C4-2B (cell line): ENCODE results near the gene FGF22.

Experiments
- CTCF ChIP-seq: fragments of 450-650 bp; conservative IDR thresholded peaks from 2 replicates; pipeline ENCODE4 v1.5.1; 2017; ENCODE audit warnings: mild to moderate bottlenecking
- ZFX ChIP-seq: fragments of 450-650 bp; IDR thresholded peaks from 2 replicates; pipeline ENCODE4 v1.6.1; 2017

- TF ChIP-seq CTCF (no peak), ZFX (no peak)
Observed at GRCh38 chr19:608155-609003, 31.3 kb upstream of the FGF22 start.
